Activated CD4-positive, alpha-beta T cell treated with anti-CD3 and anti-CD28 coated beads, Interleukin-2, Interleukin-4, amounts not matched to agents 100 ng/mL and 50 ng/mL, durations not matched to agents 16 hours and 8 hours (primary cell): ENCODE data around the gene PLCB1.
"Not testable (repeated sequence)": the region's sequence is repeated elsewhere in the genome, so short reads cannot be mapped to it uniquely, and the experiment has no call there.

Source experiments
- DNase-seq: peaks from one replicate; pipeline ENCODE4 v3.0.0-alpha.2; 2020; ENCODE audit warnings: low spot score

The PLCB1 gene

DNA sequence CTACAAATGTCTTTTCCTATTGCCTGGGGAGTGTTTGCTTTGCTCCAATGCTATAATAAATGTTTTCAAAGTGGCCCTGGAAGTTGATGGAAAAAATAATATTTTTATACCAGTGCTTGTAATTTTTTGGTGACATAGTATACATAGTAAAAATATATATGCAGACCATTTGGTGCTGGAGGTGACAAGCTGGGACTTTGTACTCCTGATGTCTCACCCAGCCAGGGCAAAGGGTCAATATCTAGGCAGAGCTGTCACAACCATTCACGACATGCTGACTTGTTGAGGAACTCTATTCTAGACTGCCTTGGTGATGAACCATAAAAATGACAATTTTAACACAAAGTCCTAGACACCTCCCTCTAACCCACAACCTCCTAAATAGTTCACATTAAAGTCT lies 203.0 kb downstream of the PLCB1 start:
- DNase-seq = no peak

DNA sequence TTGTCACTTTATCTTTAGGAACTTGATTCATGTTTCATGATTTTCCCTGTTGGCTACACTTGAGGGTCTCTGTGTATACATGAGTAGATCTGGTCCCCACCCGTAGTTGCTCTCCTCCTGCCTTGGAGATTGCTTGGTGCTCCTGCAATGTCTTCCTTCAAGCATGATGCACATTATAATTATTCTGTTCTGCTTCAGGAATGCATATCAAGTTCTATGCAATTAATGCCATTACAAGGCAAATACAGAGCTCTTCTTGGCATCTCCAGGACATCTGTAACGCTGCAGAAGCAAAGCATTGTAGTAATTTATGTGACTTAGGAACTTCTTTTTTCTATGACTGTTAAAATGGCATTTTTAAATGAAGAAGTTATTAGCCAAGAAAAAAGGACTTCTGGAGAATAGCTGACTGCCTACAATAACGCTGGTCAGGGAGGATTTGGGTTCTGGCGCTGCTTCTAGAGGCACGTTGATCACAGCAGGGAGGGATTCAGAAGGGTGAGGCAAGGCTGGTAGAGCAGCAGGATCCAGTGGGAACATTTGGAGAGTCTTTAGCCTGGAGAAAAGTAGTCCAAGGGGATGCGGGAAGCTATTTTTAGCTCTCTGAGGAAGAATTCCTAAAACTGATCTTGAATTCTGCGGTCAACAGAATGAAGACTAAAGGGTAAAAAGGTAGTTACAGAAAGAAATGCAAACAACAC lies 203.6 kb downstream of the PLCB1 start:
- DNase-seq = no peak

DNA sequence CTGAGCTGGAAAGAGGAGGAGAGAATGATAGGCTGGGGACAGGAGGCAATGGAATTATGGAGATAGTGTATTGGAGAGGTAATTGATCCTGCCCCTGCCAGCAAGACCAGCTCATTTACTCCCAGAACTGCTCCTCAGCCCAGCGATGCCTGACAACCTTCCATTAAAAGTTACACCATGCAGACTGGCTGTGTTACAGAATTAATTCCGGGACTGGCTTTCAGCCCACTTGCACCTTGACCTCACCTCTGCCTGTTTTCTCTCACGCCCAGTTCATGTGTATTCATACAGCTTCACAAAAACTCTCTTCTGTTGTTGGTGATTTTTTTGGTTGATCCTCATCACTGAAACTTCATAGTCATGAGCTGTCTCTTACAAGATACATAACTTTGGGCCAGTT lies 207.3 kb downstream of the PLCB1 start:
- no peak for DNase-seq

DNA sequence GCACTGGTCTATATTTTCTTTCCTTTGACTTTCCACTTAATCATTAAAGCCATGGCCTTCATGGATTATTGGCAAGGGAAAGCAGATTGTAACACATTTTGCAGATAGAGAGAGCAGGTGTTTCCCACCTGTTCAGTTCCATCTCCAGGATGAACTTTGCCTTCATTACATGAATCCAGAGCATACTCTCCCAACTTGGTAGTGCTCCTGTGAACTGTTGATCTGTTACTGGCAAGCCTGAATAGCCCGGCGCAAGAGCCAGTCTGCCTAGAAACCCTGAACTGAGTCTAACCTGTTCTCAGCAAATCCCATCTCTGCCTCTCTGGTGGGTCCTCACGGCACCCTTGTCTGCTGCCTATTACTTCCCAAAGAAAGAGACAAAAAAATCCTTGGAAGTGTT lies 210.3 kb downstream of the PLCB1 start:
- DNase-seq = no peak

DNA sequence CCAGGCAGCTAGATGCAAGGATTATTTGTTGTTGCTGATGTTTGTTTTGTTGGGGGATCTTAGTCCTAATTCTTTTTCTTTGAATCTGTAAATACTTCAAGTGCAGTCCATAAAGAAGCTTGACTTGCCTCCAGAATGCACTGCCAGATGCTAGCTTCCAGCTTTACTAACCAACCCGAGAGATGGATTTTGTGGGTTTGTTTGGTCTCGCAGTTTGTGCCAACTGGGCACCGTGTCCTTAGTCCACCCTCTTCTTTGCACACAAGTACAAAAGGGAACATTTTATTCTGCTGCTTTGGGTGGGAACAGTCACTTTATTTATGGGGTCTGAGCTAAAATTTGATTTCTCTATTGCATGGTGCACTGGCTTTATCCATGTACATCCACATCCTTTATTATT lies 212.0 kb downstream of the PLCB1 start:
- no peak for DNase-seq

DNA sequence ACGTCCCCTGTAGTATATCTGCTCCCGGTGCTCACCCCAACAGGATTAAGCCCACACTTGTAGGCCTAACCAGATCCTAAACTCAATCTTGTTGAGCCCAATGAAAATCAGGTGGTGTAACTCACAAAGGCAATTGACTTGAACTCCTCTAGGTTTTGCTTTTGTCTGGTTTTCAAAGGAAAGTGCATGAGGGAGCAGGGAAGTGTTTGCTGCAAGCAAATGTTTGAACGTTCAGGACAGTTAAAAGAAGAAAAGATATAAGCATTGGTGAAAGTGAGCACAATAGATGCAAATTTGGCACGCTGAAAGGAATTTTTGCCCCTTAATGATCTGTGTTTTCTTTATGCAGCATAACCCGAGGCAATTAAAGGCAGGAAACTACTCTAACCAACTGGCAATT lies 212.6 kb downstream of the PLCB1 start:
- DNase-seq = no peak

DNA sequence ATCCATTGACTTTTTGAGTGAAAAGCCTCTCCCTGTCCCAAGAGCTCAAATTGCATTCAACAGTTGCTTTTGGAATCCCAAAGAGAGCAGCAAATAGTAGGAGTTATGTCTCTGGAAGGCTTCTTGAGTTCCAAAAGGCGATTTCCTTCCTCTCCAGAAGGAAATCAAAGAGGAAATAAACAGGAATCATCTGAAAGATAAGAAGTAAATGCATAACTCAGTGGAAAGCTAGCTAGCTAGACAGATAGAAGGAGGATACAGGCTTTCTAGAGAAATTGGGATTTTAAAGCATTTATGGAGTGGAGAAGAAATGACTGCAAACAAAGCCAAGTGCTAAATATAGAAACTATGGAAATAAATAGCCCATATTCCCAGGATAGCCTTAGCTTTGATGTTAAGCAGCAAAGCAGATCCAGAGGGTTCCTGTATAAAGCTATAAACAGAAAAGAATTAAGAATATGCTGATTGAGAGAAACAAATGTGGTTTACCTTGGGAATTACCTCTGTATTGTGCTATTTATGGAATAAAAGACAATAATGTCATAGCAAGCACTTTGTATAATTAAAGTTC lies 214.7 kb downstream of the PLCB1 start:
- DNase-seq = no peak

DNA sequence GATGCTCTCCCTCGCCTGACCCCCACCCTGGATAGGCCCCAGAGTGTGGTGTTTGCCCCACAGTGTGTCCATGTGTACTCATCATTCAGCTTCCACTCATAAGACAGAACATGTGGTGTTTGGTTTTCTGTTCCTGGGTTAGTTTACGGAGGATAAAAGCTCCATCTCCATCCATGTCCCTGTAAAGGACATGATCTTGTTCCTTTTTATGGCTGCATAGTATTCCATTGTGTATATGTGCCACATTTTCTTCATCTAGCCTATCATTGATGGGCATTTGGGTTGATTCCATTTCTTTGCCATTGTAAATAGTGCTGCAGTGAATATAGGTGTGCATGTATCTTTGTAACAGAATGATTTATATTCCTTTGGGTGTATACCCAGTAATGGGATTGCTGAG lies 218.2 kb downstream of the PLCB1 start:
- not testable (repeated sequence) for DNase-seq

DNA sequence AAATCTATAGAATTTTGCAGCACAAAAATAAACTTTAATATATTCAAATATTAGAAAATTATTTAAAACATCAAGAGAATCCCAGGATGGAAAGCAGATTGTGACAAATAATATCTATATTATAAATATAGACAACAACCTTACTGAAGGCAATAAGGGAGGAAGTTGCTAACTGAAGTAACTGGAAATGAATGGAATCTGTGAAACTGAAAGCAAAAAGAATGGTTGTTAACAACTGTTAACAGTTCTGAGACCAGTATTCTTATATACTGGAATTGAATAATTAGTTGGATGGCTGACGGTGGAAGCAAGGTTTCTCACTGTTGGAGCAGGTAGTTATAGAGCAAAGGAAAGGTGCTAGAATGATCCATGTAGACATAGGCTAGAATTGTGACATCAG lies 220.4 kb downstream of the PLCB1 start:
- DNase-seq = no peak

DNA sequence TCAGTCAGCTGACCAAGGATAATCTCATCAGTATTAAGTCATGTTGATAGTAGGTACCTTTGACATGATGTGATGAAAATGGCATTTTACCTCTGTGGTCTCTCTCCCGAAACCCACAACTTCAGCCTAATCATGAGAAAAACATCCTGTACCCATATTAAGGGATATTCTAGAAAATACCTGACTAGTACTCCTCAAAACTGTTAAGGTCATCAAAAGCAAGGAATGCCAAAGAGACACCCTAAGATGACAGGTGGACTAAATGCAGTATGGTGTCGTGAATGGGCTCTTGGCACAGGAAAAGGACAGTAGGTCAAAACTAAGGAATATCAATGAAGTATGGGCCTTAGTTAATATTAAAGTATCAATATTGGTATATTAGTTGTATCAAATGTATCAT lies 221.4 kb downstream of the PLCB1 start:
- DNase-seq = no peak

DNA sequence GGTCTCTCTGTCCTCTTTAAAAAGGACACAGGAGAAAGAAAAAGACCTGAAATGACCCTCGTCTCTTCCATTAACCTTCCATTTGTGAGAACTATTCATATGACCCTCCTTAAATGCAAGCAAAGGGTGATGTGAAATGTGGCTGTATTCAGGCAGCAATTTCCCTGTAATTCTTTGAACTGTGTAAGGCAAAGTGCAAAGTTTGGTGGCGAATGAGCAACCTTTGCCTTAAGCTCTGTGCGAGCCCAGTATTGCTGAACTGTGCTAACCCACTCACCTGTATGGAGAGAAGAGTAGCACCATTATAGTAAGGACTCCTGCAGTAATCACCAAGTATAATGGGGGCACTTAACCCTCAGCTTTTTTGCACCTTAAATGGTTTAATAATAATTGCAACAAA lies 223.4 kb downstream of the PLCB1 start:
- DNase-seq = no peak

DNA sequence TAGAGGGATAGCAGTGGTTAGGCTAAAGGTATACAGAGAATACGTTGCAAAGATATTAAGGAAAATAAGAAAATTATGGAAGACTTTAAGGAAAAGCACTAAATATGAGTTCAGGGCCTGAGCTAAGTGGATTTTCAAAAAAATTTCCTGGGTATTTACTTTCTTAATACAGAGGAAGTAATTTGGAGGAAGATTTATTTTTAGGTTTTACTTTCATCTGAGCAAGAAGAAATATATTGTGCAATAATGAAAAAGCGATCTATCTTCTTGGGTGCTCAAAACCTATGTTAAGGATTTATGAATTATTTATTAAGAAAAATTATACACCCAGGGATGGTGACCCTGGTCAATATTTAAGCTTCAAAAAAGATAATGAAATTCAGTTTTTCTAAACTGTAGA lies 224.7 kb downstream of the PLCB1 start:
- DNase-seq = no peak

DNA sequence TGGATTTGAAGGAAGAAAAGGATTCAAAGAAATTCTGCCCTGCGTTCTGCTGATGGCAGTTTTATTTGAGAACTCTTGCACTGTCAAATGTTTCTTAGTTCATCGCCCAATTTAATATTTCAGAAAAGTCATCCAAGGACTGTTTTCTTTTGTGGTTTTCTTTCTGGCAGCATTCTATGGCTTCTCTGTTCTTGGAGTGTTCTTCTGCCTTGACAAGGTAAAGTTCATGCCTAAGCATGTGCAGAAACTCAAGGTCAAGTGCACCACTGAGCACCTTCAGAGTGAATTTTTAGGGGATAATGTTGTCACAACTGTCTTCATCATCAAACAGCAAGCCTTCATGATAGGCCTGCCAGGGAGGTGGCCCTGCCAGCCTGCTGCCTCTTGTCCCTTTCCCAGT lies 225.6 kb downstream of the PLCB1 start:
- DNase-seq = no peak

DNA sequence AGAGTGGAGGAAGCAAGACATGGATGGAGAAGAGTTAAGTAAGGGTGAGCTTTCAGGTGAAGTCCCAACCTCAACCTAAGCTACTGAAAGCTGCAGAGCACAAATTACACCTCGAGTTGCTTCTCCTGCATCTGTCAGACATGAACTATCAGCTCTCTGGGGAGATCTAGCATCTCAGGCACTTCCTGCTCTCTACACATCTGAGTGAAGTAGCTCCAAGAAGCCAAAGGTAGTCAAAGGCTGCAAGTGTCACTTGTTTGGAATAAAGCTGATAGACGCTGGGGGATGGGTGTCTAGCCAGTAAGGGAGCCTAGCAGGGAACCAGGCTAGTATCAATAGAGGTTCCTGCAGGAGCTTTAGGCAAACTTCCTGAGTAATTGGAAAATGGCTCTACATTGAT lies 228.0 kb downstream of the PLCB1 start:
- no peak for DNase-seq

DNA sequence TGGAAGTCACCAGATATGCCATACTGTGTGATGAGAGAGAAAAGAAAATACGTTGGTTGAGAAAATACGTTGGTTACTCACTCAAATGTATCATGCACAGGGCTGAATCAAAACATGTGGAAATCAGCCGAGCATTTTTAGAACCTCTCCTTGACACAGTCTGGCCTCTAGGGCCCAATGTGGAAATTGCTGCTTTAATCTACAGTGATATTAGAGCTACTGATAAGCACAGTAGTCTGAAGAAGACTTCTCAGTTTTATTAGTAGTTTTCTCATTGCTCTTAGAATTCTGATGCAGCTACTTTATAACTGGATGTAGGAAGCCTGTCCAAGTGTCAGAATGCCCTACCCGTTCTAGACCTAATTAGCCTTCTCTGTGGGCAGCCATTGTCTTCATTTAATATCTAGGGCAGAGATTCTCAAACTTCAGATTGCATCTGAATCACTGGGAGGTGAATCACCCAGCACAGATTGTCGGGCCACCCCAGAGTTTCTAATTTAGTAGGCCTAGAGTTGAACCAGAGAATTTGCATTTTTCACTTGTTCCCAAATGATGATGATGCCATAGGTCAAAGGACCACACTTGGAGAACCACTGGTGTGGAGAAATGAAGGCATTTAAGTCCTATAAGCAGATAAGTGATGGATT lies 229.1 kb downstream of the PLCB1 start:
- peak; percentile 17 for DNase-seq

DNA sequence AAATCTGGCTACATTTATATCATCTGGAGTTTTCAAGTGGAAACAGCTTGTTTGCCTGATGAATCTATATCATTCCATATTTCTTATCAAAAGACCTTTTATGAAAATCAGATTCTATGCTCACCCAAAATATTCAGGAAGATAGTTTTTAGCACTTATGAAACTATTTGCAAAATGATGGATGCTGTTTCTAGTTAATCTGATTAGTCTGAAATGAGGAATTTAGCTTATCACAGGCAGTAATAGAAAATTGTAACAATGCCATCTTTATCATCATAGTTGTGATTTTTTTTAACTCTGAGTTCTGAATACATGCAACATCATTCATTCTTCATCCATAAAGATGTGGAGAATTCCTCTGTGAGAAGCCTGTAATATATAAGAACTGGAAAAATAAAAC lies 229.7 kb downstream of the PLCB1 start:
- DNase-seq = no peak

DNA sequence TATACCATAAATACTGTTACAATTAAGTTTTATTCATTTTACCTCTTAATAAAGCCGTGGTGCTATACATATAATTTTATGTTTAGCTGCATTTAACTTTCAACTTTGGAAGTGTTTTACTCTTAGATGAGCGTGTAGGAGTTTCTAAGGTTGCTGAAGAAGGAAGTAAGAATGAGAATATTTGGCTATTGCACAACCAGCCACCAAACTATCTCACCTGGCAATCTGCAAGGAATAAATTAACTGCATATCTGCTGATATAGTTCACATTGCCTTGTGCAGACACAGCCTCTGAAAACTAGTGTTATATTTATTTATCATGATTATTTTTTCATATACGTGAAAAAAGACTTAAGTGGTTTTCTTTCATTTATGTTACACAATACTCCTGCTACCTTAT lies 230.4 kb downstream of the PLCB1 start:
- DNase-seq = no peak

DNA sequence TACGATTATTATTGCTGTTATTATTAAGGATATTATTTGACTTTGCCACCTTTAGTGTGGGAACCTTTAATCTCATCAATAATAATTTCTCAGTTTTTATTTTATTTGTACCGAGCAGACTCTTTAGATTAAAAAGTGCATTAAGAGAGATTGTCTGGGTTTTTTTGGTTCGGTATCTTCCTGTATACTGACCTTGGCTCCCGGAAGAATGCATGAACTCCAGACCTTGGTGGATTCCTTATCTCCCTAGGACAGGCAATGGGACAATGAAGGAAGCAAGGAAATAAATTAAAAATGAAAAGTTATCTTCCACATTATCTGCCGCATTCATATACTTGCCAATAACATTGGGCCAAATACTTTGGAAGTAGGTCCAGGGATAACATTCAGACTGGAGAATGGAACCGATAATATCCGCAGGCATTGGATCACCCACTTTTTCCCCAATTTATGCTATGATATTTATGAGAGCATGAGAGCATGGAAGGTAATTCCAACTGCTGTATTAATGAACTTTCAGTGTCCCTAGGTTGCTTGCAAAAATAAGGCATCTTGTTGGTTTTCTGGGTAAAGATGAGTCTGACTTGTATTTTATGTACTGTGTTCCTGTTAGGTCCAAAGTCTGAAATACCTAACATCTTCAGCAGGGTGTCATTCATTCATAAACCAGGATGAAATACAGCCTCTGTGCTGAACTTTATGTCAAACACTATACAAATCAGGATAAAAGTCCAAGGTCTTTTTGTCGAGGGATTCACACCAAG lies 232.1 kb downstream of the PLCB1 start:
- DNase-seq = no peak

DNA sequence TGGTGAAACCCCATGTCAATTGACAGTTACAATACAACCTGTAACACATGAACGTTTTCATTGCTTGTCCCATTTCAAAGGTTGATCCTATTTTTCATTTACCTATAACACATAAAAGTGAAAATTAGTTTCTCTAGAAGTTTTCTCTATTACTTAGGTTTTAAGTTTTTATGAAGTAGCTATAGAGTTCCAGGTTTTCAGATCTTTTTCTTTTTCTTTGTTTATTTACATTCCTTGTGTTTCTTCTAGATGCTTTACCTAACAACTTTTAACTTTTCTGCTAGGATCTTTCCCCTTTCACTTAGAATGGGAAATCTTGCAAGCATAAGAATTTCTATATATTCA lies 232.6 kb downstream of the PLCB1 start:
- DNase-seq = no peak

DNA sequence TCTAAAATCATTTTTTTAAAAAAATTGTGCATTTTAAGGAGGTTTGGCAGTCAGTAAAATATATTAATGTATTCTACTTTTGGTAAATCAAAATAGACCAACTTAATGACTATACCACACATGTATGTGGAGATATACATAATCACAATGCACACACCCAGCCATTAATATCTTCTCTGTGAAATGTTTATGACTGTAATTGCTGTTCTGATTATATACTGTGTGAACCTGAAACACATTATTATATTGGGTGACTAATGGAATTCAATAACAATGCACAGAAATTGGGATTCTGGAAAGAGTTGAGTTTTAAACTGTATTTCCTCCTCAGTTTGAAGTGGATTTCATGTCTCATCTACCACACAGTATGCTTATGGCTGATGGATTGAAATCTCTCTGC lies 233.6 kb downstream of the PLCB1 start:
- DNase-seq = no peak

DNA sequence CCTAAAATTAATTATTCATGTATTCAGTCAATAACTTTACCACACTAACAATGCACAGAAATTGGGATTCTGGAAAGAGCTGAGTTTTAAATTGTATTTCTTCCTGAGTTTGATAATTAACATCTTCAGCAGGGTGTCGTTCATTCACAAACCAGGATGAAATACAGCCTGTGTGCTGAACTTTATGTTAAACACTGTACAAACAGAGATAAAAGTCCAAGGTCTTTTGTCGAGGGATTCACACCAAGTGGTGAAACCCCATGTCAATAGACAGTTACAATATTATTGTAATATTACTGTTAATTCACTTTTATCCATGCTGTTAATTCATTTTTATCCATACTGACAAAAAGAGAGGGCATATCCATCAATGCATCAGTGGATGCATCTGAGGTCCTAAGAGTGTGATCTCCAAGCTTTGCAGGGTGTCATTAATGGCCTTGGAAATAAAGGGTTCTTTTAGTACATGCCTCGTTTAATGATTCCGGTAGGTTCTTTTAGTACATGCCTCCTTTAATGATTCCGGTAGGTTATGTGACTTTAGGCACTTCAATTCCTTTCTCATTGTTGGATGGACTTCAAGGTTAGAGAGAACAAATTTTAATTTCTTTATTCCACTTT lies 234.3 kb downstream of the PLCB1 start:
- DNase-seq = no peak

DNA sequence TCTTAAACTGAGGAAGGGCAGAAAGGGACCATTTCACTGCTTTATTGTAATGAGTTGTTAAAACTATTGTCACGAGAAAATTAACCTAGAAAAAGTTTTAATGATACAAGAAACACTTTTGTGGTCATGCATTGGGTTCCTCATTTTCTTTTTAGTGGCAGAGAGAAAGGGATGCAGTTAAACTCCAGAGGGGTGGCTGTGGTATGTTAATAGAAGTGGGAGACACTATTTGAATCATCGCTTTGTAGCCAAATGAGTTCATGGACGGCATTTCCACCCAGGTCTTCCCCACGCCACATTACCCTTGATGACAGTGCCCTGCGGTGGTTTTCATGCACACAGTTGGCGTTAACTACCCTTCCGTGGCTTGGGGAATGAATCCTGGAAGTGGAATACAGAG lies 235.6 kb downstream of the PLCB1 start:
- no peak for DNase-seq

DNA sequence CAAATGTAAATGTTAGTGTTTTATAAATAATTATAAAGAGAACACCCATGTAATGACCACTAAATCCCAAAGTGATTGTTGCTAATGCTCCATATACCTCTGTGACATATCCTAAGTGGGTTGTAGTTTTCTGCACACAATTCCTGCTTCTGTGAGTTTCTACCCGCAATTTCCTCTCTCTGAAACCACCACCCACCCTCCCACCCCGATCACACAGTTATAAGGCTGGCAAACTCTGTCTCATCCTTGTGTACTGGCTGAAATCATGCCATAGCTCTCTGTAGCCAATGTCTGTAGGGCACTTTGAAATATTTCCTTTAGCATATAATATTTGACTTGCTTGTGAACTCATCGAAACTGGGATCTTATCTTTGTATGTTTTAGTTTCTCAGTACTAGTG lies 236.6 kb downstream of the PLCB1 start:
- no peak for DNase-seq
